K562 (cell line): Measurements from ENCODE around the gene ZSWIM6. TPM values are rescaled to one million over a fixed set of nuclear protein-coding genes. Genes with fewer than 3 reads are reported as not detected.

Experiments
- ATAC-seq: fragments of 200-7000 bp; cut with Tn5 transposase; 3 replicates; pipeline ENCODE4 v1.9.1; 2020; ENCODE audit warnings: moderate library complexity
- BruUV-seq: library from RNA; stranded (reverse); fragments of 400-500 nt; replicated peaks from 2 replicates; lab custom pipeline; 2021; lab: Mats Ljungman, UMichigan
- CTCF ChIA-PET: fragments of 300-600 bp; formaldehyde crosslinking; extraction: SDS; loops from one replicate; lab custom pipeline; 2021; ENCODE audit warnings: low intra/inter-chr PET ratio; lab: Yijun Ruan, JAX
- POLR2A ChIA-PET: fragments of 300-600, 350-650 bp; sonication (Branson Sonifier 250); formaldehyde crosslinking; extraction: SDS; loops from one replicate; lab custom pipeline; 2021; ENCODE audit warnings: antibody characterized with exemption, inconsistent platforms; lab: Yijun Ruan, JAX
- DNase-seq, 4 experiments: peaks; one replicate each; pipeline versions ENCODE4 v3.0.0 to v3.0.0-alpha.2; 2011 to 2018; ENCODE audit warnings: low spot score in 3 of 4, mixed read lengths in 3 of 4; ENCODE audit errors: extremely low read depth in 1 of 4
- FAIRE-seq: peaks from 2 replicates; lab custom pipeline; 2011; peaks lifted over from hg19 to GRCh38; lab: Jason Lieb, UNC
- H2AFZ ChIP-seq: 2 replicates; pipeline ENCODE4 v1.6.0; 2011; ENCODE audit warnings: low read depth, low read length, control low read depth, inconsistent platforms
- H3K27ac ChIP-seq: fragments of 200-600 bp; 3 replicates; pipeline ENCODE4 v1.8.0; 2011; ENCODE audit warnings: low read depth, mild to moderate bottlenecking, control low read depth, inconsistent platforms, low read length, moderate library complexity, mixed read lengths; ENCODE audit errors: extremely low read depth
- H3K27me3 ChIP-seq, 2 experiments: fragments of 300-600 bp in 1 of 2; 2 replicates in 1 of 2; 3 replicates in 1 of 2; pipeline versions ENCODE4 v1.6.0 to v1.8.0; 2011; ENCODE audit warnings: inconsistent platforms in 2 of 2, low read length in 2 of 2, mild to moderate bottlenecking in 1 of 2, mixed read lengths in 1 of 2, moderate library complexity in 1 of 2; ENCODE audit not compliant: control insufficient read depth in 2 of 2, insufficient read depth in 2 of 2
- H3K36me3 ChIP-seq: fragments of 300-600 bp; 3 replicates; pipeline ENCODE4 v1.8.0; 2011; ENCODE audit warnings: mild to moderate bottlenecking, low read length, inconsistent platforms; ENCODE audit not compliant: control insufficient read depth, insufficient read depth
- H3K4me1 ChIP-seq, 2 experiments: fragments of 200-600 bp in 1 of 2; replicated peaks in 1 of 2; 2 replicates in 1 of 2; 3 replicates in 1 of 2; pipeline versions ENCODE4 v1.5.1 to v1.8.0; 2011; ENCODE audit warnings: inconsistent platforms in 2 of 2, low read length in 2 of 2, mild to moderate bottlenecking in 1 of 2, mixed read lengths in 1 of 2, moderate library complexity in 1 of 2; ENCODE audit not compliant: control insufficient read depth in 2 of 2, insufficient read depth in 2 of 2
- H3K4me2 ChIP-seq: 2 replicates; pipeline ENCODE4 v1.6.1; 2011; ENCODE audit warnings: low read length, control low read depth, inconsistent platforms, mixed read lengths; ENCODE audit not compliant: insufficient read depth
- H3K4me3 ChIP-seq: fragments of 200-600 bp; sonication (generic), shearing (Covaris generic); 2 replicates; pipeline ENCODE4 v1.5.1; 2016; ENCODE audit warnings: control low read depth, inconsistent platforms
- H3K79me2 ChIP-seq: fragments of 200-600 bp; 3 replicates; pipeline ENCODE4 v1.8.0; 2011; ENCODE audit warnings: low read length, inconsistent platforms; ENCODE audit not compliant: control insufficient read depth, insufficient read depth
- H3K9ac ChIP-seq, 2 experiments: 2 replicates each; pipeline versions ENCODE4 v1.6.0 to v1.6.1; 2011; ENCODE audit warnings: low read depth in 2 of 2, low read length in 2 of 2, control low read depth in 1 of 2, inconsistent platforms in 1 of 2, mild to moderate bottlenecking in 1 of 2, mixed read lengths in 1 of 2; ENCODE audit not compliant: insufficient read depth in 1 of 2
- H3K9me1 ChIP-seq: one replicate; pipeline ENCODE4 v1.6.0; 2011; ENCODE audit warnings: inconsistent platforms, mild to moderate bottlenecking, low read length, moderate library complexity; ENCODE audit not compliant: control insufficient read depth, insufficient read depth
- H3K9me3 ChIP-seq: replicated peaks from 2 replicates; pipeline ENCODE4 v1.5.1; 2011; ENCODE audit warnings: low read depth, low read length, inconsistent platforms; ENCODE audit not compliant: control insufficient read depth, insufficient read depth
- H4K20me1 ChIP-seq: replicated peaks from 2 replicates; pipeline ENCODE4 v1.6.1; 2011; ENCODE audit warnings: low read length, inconsistent platforms, mixed read lengths; ENCODE audit not compliant: control insufficient read depth, insufficient read depth
- CBX2 ChIP-seq: fragments of 200-600 bp; sonication (generic); IDR thresholded peaks from one replicate; pipeline ENCODE4 v1.6.1; 2012; ENCODE audit warnings: mild to moderate bottlenecking, low read length, inconsistent platforms; ENCODE audit not compliant: insufficient read depth, poor library complexity, severe bottlenecking
- CBX8 ChIP-seq: fragments of 200-600 bp; sonication (generic); IDR thresholded peaks from 2 replicates; pipeline ENCODE4 v1.6.1; 2012; ENCODE audit warnings: borderline replicate concordance, mixed run types, low read depth, mild to moderate bottlenecking, moderate library complexity, mixed read lengths, low read length, control low read depth, inconsistent platforms; ENCODE audit not compliant: poor library complexity, severe bottlenecking; ENCODE audit errors: extremely low read depth
- NFE2L1 ChIP-seq: fragments of 450-650 bp; IDR thresholded peaks from 2 replicates; pipeline ENCODE4 v1.6.1; 2016; ENCODE audit warnings: missing genetic modification characterization, low read depth, mild to moderate bottlenecking, missing compliant biosample characterization, moderate library complexity, borderline replicate concordance
- ZFP36 ChIP-seq: fragments of 150-350 bp; IDR thresholded peaks from 2 replicates; pipeline ENCODE4 v1.6.1; 2018; ENCODE audit warnings: low read length, low read depth; ENCODE audit not compliant: partially characterized antibody
- ZNF217 ChIP-seq: sonication (generic); formaldehyde crosslinking; IDR thresholded peaks from 2 replicates; pipeline ENCODE4 v1.8.0; 2022; ENCODE audit warnings: mild to moderate bottlenecking, missing genetic modification reagents
- WGBS: fragments of 100-300 bp; shearing (Covaris generic); methylation state at CpG from one replicate; pipeline ENCODE4 v1.1.6; 2016; ENCODE audit warnings: low coverage, mixed read lengths; ENCODE audit not compliant: insufficient coverage; ENCODE audit errors: missing lambda C conversion rate; 5-methylcytosine and 5-hydroxymethylcytosine counted together
- in situ Hi-C: fragments of 300-500 bp; cut with MboI; formaldehyde crosslinking; loops from 4 replicates; pipeline ENCODE4 v1.15.0; 2018; ENCODE audit warnings: inconsistent platforms, mixed read lengths
- intact Hi-C: fragments of 100-400 bp; cut with micrococcal nuclease; formaldehyde crosslinking; loops from 2 replicates; pipeline ENCODE4 v1.14.2; 2022
- polyA plus RNA-seq, 8 experiments: library from polyadenylated mRNA; depleted of rRNA in 4 of 8; stranded (reverse) in 5 of 8; unstranded in 3 of 8; fragments of >200 nt; fragmentation: Nextera tagmentation in 2 of 8; fragmentation: Illumina TruSeq in 1 of 8; extraction: Ambion mirVana in 2 of 8; extraction: Trizol in 1 of 8; gene quantifications; 2 replicates each; pipeline versions ENCODE4 v1.2.1 to v1.2.3, GENCODE V29; 2011 to 2014; ENCODE audit warnings: inconsistent platforms in 1 of 8, missing spikeins in 1 of 8
- total RNA-seq, 7 experiments: library from RNA; depleted of rRNA in 6 of 7; stranded (reverse); fragments of >200 nt in 6 of 7; fragmentation: Illumina TruSeq in 2 of 7; extraction: Trizol in 2 of 7; gene quantifications; 2 replicates each; pipeline versions ENCODE4 v1.2.1 to v1.2.3, GENCODE V29; 2011 to 2021; ENCODE audit warnings: low replicate concordance in 1 of 7

Gene ZSWIM6
- total and polyA plus RNA-seq, 9 of the 15 experiments (the other 6 are each of a cell fraction or from before 2014, with no cell fraction given): 0.81 to 3.2 (median 2.0) TPM

DNA sequence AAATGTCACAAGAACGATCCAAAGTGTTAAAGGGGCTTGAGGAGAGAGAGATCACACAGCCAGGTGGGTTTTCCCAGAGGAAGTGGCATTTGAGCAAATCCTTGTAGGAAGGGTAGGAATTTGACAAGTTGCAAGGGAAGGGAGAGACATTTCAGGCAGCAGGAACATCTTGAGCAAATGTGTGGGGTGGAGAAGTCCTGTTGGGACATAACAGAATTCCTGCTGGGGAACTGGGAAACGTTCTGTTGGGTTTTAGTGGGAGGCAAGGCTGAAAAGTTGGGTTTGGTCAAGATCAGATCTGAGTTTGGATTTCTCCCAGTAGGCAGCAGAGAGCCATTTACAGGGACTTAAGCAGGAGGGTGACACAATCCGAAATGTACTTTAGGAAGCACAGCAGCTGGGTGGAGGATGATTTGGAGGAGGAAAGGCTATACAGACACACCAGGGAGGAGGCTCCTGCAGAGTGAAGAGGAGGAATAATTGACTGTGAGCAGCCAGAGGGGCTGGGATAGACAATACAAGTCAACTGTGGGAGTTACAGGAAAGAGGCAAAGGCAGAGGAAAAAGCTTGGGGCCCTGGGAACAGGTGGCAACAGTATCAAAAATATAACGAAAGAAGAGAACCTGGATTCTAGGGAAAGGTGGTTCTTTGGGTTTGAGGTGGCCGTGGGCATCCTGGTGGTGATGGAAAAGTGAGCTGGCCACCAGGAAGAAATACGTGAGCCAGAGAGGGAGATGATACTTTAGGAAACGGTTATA lies 3.1 kb upstream of the ZSWIM6 start:
- H3K9me1 ChIP-seq: no peaks in the 10 kb centered on the region
- TF ChIP-seq ZFP36 (peak; percentile 30), NFE2L1 (no peak), ZNF217 (no peak), CBX2 (peak; percentile 95), CBX8 (peak; percentile 88)
- no peak overlapping the region for H3K27ac ChIP-seq
- in situ Hi-C loops: no loop called here
- ATAC-seq (no peak), DNase-seq (no peak), FAIRE-seq (no peak)
- no peak overlapping the region for H3K4me3 ChIP-seq
- peaks cover 11% of the 10 kb centered on the region for H4K20me1 ChIP-seq
- no peak overlapping the region for H3K4me2 ChIP-seq
- no peak overlapping the region for H3K9ac ChIP-seq
- no TSS peak for BruUV-seq
- intact Hi-C loops: no loop called here
- H2AFZ ChIP-seq: no peak overlapping the region
- H3K9me3 ChIP-seq: no peaks in the 10 kb centered on the region
- CTCF ChIA-PET: no interaction called here
- H3K27me3 ChIP-seq: peaks cover 46 to 49% of the 10 kb centered on the region in 2 experiments
- no peaks in the 10 kb centered on the region for H3K79me2 ChIP-seq
- POLR2A ChIA-PET: no interaction called here
- H3K36me3 ChIP-seq: no peaks in the 10 kb centered on the region
- WGBS: 0% methylated on average over 7 of the region's 7 CpGs
- peaks cover 0 to 29% of the 10 kb centered on the region in 2 experiments; a peak in 2 of 5 replicates for H3K4me1 ChIP-seq
